GM21360 (cell line): ENCODE results near the gene CCR6.

ENCODE experiments used
- ATAC-seq: cut with Tn5 transposase; IDR thresholded peaks from one replicate; pipeline ENCODE4 v1.9.1; 2021; ENCODE audit warnings: mild to moderate bottlenecking, moderate library complexity; ENCODE audit not compliant: unreplicated experiment

CCR6 gene

GRCh38 chr6:167097770-167098169 lies 25.1 kb upstream of the CCR6 start:
- no peak for ATAC-seq

- no peak for ATAC-seq
Measured at GRCh38 chr6:167098825-167099225, 24.1 kb upstream of the CCR6 start.

- ATAC-seq: no peak
Measured at GRCh38 chr6:167099707-167100106, 23.2 kb upstream of the CCR6 start.

- no peak for ATAC-seq
Measured at GRCh38 chr6:167100241-167100674, 22.6 kb upstream of the CCR6 start.

- ATAC-seq: no peak
Measured at GRCh38 chr6:167102318-167102717, 20.6 kb upstream of the CCR6 start.

DNA sequence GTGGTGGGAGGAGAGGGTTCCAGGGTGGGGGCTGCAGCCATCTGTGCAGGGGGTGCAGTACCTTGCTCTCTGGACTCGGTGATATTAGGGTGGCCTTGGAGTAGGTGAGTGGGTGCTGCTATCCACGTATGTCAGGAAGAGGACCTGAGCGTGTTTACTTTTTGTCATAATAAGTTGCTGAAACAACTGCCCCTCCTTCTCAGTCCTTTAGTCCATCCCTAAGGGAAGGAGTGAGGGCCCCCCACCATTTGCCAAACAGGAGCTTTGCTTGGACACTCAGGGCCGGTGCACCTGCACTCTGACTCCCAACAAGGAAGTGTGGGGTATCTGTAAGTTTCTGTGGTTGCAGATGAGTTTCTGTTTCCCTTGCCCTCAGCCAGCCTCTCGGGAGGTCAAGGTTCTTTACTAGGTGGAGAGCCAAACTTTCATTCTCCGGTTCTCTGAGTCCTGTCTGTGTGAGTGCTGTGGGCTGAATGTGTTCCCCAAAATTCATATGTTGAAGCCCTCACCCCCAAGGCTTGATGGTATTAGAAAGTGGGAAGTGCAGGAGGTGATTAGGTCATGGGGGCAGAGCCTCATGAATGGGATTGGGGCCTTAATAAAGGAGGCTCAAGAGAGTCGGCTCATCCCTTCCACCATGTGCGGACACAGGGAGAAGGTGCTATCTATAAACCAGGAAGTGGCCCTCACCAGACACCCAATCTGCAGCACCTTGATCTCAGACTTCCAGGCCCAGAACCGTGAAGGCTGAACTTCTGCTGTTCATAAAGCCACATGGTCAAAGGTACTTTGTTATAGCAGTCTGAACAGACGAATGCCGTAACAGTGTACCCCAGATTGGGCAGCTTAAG lies 19.6 kb upstream of the CCR6 start:
- ATAC-seq: peak; percentile 87

DNA sequence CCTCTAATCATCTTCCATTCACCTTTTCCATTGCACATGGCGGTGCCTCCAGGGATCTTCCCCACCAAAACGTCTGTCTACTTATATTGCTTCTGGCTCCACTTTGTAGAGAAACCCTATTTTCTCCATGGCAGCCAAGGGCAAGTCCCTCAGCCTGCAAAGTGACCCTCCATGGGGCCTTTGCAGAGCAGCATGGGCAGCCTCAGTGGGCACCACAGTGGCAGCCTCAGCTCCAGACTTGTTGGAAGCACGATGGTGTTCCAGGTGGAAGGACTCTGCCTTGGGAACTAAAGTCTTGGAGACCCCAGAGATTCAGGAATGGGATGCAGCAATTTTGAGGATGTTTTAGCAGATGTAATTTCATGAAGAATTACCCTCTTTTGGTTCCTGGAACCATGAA lies 18.5 kb upstream of the CCR6 start:
- ATAC-seq: no peak

GRCh38 chr6:167105060-167105459 lies 17.8 kb upstream of the CCR6 start:
- ATAC-seq: no peak

- ATAC-seq: no peak
Measured at GRCh38 chr6:167106406-167106805, 16.5 kb upstream of the CCR6 start.

- ATAC-seq: no peak
Measured at GRCh38 chr6:167107787-167108186, 15.1 kb upstream of the CCR6 start.

- no peak for ATAC-seq
Measured at GRCh38 chr6:167108278-167108677, 14.6 kb upstream of the CCR6 start.

DNA sequence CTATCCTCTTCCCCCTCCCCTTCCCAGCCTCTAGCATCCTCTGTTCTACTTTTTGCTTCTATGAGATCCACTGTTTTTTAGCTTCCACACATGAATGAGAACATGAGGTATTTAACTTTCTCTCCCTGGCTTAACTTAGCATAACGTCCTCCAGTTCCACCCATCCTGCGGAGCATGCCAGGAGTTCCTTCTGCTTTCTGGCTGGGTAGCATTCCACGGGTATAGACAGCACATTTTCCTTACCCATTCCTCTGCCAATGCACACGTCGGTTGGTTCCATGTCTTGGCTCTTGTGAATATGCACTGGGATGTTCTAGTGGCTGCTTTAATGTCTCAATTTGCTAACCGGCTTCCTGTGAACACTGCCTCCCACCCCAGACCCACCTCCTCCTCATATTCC lies 13.2 kb upstream of the CCR6 start:
- no peak for ATAC-seq

DNA sequence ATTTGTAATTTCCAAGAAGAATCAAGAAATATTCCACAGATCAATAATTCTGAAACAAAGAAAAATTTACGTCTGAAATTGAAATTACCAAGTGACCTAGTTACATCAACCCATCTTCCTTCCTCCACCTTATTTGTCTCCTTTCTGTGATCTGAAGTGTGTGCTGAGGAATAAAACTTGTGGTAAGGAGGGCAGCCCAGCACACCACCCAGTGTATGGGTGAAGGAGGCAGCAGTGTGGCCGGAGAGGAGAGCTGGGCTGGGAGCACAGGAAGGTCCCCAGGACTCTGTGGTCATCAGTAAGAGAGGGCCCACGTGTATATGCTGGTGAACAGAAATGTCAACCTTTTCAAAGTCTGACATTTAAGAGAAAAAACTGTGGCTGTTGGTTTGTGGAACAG lies 11.3 kb upstream of the CCR6 start:
- no peak for ATAC-seq

DNA sequence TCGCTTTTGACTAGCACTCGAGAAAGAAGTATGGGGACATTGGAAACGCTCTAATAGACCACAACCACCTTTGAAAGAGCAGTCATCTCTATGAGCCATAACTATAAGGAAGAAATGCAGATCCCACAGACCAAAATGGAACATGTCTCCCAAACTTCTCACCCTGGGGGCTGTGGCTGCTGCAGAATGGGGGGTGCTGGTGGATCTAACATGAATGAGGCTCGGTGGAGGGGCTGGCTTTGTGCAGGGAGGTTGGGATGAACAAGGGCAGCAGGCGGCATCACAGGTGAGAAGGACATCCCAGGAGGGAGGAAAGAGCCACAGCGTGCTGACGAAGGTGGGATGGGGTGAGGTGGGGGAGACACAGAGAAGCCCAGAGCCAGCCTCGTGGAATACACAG lies 10.5 kb upstream of the CCR6 start:
- ATAC-seq: no peak

- peak; percentile 42 for ATAC-seq
Measured at GRCh38 chr6:167113047-167113754, 9.7 kb upstream of the CCR6 start.

GRCh38 chr6:167113935-167114910 lies 8.7 kb upstream of the CCR6 start:
- ATAC-seq: peak; percentile 82

GRCh38 chr6:167115054-167115453 lies 7.8 kb upstream of the CCR6 start:
- no peak for ATAC-seq

DNA sequence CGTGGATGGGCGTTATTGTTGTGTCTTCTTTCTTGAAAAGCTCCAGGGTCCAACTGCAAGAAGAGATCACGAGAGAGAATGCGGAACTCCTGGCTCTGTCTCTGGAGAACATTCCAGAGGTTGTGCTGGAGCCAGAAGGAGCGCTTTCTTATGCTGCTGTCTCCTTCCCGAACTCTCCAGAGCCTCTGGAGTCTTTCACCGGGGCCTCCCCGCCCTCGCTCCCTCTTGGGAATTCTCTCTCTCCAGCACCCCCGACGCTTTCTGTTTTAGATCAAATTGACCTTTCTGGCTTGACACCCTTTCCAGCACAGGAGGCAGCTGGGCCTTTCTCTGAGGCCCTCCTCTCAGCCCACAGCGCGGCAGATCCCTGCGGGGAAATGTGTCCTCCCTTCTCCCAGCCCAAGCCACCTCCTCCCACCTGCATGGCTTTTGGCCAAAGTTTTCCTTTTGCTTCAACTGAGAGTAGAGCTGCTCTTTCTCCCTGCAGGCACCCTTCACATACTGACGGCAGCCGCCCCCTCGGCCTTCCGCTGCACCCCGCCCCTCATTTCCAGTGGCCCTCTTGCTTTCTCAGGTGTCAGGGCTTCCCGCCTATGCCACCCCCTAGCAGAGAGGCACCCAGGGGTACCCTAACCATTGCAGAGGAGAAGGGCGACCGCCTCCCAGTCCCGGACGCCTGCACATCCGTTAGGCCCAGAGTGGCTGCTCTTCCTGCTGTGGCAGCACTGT lies 6.6 kb upstream of the CCR6 start:
- ATAC-seq: no peak

- ATAC-seq: no peak
Measured at GRCh38 chr6:167116838-167117228, 6.1 kb upstream of the CCR6 start.

GRCh38 chr6:167118006-167118405 lies 4.9 kb upstream of the CCR6 start:
- no peak for ATAC-seq
